Endothelial cell of umbilical vein (primary cell): ENCODE measurements around the gene FOXK1. TPM values are rescaled to one million over a fixed set of nuclear protein-coding genes. Genes with fewer than 3 reads are reported as not detected.
A peak's percentile ranks its signal among the peaks of the same experiment; 100 is the strongest.

Source experiments
- BruUV-seq: library from RNA; stranded (reverse); fragments of 400-500 nt; replicated peaks from 2 replicates; lab custom pipeline; 2021; lab: Mats Ljungman, UMichigan
- CTCF ChIA-PET: fragments of 300-600, 350-600 bp; sonication (Branson Sonifier 250); formaldehyde crosslinking; loops from one replicate; lab custom pipeline; 2021; ENCODE audit warnings: antibody characterized with exemption, inconsistent platforms; lab: Charles Lee
- POLR2A ChIA-PET: fragments of 300-600, 350-600 bp; sonication (Branson Sonifier 250); formaldehyde crosslinking; loops from one replicate; lab custom pipeline; 2021; ENCODE audit warnings: antibody characterized with exemption, inconsistent platforms; lab: Charles Lee
- DNase-seq: peaks from one replicate; pipeline ENCODE4 v3.0.0-alpha.2; 2011; ENCODE audit warnings: low read depth, low spot score
- FAIRE-seq: peaks from 2 replicates; lab custom pipeline; 2011; peaks lifted over from hg19 to GRCh38; lab: Jason Lieb, UNC
- H2AFZ ChIP-seq: 2 replicates; pipeline ENCODE4 v1.6.0; 2012; ENCODE audit warnings: low read depth, low read length, control low read depth, inconsistent platforms
- H3K27ac ChIP-seq: 2 replicates; pipeline ENCODE4 v1.5.1; 2011; ENCODE audit warnings: low read depth, mild to moderate bottlenecking, control low read depth, low read length, moderate library complexity; ENCODE audit not compliant: insufficient read depth
- H3K27me3 ChIP-seq, 2 experiments: 2 replicates each; pipeline versions ENCODE4 v1.6.0 to v1.6.1; 2011; ENCODE audit warnings: low read length in 2 of 2, mixed read lengths in 1 of 2; ENCODE audit not compliant: control insufficient read depth in 2 of 2, insufficient read depth in 2 of 2
- H3K36me3 ChIP-seq, 2 experiments: 2 replicates in 1 of 2; 3 replicates in 1 of 2; pipeline ENCODE4 v1.5.1; 2011; ENCODE audit warnings: low read length in 2 of 2, mild to moderate bottlenecking in 1 of 2, moderate library complexity in 1 of 2; ENCODE audit not compliant: control insufficient read depth in 2 of 2, insufficient read depth in 2 of 2; ENCODE audit errors: extremely low read depth in 1 of 2
- H3K4me1 ChIP-seq: 3 replicates; pipeline ENCODE4 v1.5.1; 2011; ENCODE audit warnings: mild to moderate bottlenecking, low read length; ENCODE audit not compliant: control insufficient read depth, insufficient read depth; ENCODE audit errors: extremely low read depth
- H3K4me2 ChIP-seq: 2 replicates; pipeline ENCODE4 v1.6.1; 2011; ENCODE audit warnings: low read length, control low read depth, mixed read lengths; ENCODE audit not compliant: insufficient read depth
- H3K4me3 ChIP-seq, 3 experiments: fragments of 200-600 bp in 1 of 3; sonication (generic), shearing (Covaris generic) in 1 of 3; replicated peaks in 1 of 3; 2 replicates each; pipeline ENCODE4 v1.5.1; 2011 to 2016; ENCODE audit warnings: control low read depth in 3 of 3, low read length in 3 of 3, mild to moderate bottlenecking in 2 of 3, inconsistent platforms in 1 of 3, low read depth in 1 of 3, moderate library complexity in 1 of 3; ENCODE audit not compliant: insufficient read depth in 1 of 3
- H3K79me2 ChIP-seq: 2 replicates; pipeline ENCODE4 v1.6.0; 2012; ENCODE audit warnings: low read length, inconsistent platforms; ENCODE audit not compliant: control insufficient read depth, insufficient read depth
- H3K9ac ChIP-seq: replicated peaks from 2 replicates; pipeline ENCODE3; 2011; ENCODE audit warnings: low read length, control low read depth; ENCODE audit not compliant: insufficient read depth; ENCODE audit errors: extremely low read depth
- H3K9me1 ChIP-seq: replicated peaks from 3 replicates; pipeline ENCODE4 v1.6.0; 2011; ENCODE audit warnings: mild to moderate bottlenecking, low read length; ENCODE audit not compliant: control insufficient read depth, insufficient read depth; ENCODE audit errors: extremely low read depth
- H3K9me3 ChIP-seq: replicated peaks from 2 replicates; pipeline ENCODE4 v1.5.1; 2012; ENCODE audit warnings: low read length, inconsistent platforms; ENCODE audit not compliant: control insufficient read depth, insufficient read depth
- H4K20me1 ChIP-seq: replicated peaks from 2 replicates; pipeline ENCODE3; 2011; ENCODE audit warnings: mild to moderate bottlenecking, low read length; ENCODE audit not compliant: control insufficient read depth, insufficient read depth; ENCODE audit errors: extremely low read depth
- EZH2 ChIP-seq: IDR thresholded peaks from 2 replicates; pipeline ENCODE4 v1.6.1; 2012; ENCODE audit warnings: borderline replicate concordance, low read depth, mild to moderate bottlenecking, moderate library complexity, low read length, inconsistent platforms; ENCODE audit not compliant: severe bottlenecking
- FOS ChIP-seq: IDR thresholded peaks from 2 replicates; pipeline ENCODE4 v1.6.1; 2011; ENCODE audit warnings: mild to moderate bottlenecking, low read length, moderate library complexity, borderline replicate concordance; ENCODE audit not compliant: insufficient read depth
- GATA2 ChIP-seq: IDR thresholded peaks from 2 replicates; pipeline ENCODE4 v1.7.0; 2011; ENCODE audit warnings: low read depth, mild to moderate bottlenecking, moderate library complexity, mixed read lengths, low read length; ENCODE audit not compliant: insufficient read length, insufficient read depth
- JUN ChIP-seq: IDR thresholded peaks from 2 replicates; pipeline ENCODE4 v1.6.1; 2011; ENCODE audit warnings: borderline replicate concordance, low read depth; ENCODE audit not compliant: insufficient read length, insufficient read depth
- MYC ChIP-seq: IDR thresholded peaks from one replicate; pipeline ENCODE4 v1.6.1; 2011; ENCODE audit warnings: mild to moderate bottlenecking, low read depth, low read length
- POLR2A ChIP-seq: IDR thresholded peaks from 2 replicates; pipeline ENCODE4 v1.6.1; 2012; ENCODE audit warnings: low read depth, mild to moderate bottlenecking, control low read depth, low read length
- POLR2AphosphoS5 ChIP-seq: IDR thresholded peaks from 2 replicates; pipeline ENCODE4 v1.6.1; 2012; ENCODE audit warnings: low read depth, mild to moderate bottlenecking, control low read depth, low read length, moderate library complexity; ENCODE audit not compliant: insufficient read depth
- dilution Hi-C: fragments of 300-500 bp; cut with MboI; formaldehyde crosslinking; loops from one replicate; pipeline ENCODE4 v1.15.0; 2019; ENCODE audit warnings: low sequenced_read_pairs; ENCODE audit not compliant: extremely low pct_ligation_motif_present
- intact Hi-C: fragments of 100-400 bp; cut with micrococcal nuclease; formaldehyde crosslinking; loops from one replicate; pipeline ENCODE4 v1.10.0; 2022
- polyA plus RNA-seq, 4 experiments: library from polyadenylated mRNA; depleted of rRNA in 3 of 4; stranded (reverse) in 3 of 4; unstranded in 1 of 4; fragments of >200 nt; gene quantifications; 2 replicates each; pipeline versions ENCODE4 v1.2.1 to v1.2.3, GENCODE V29; 2011 to 2012; ENCODE audit warnings: missing spikeins in 1 of 4
- total RNA-seq: library from RNA; stranded (reverse); gene quantifications from 2 replicates; pipeline ENCODE4 v1.2.3, GENCODE V29; 2021
- TF ChIP-seq, protein P1 (sequence below): IDR thresholded peaks from 2 replicates; pipeline ENCODE4 v1.6.1; 2011; ENCODE audit not compliant: insufficient read depth, insufficient read length
- TF ChIP-seq, protein P2 (sequence below), 2 donors: IDR thresholded peaks; 1 replicate in 1 of 2; 2 replicates in 1 of 2; pipeline ENCODE4 v1.5.1; 2011; ENCODE audit warnings: low read length in 2 of 2, mild to moderate bottlenecking in 2 of 2, moderate library complexity in 2 of 2, control low read depth in 1 of 2, inconsistent platforms in 1 of 2, low read depth in 1 of 2; ENCODE audit not compliant: insufficient read depth in 1 of 2; ENCODE audit errors: extremely low read depth in 1 of 2

The FOXK1 gene
- total and polyA plus RNA-seq, 2 donors (not counting 3 experiments of a cell fraction or from before 2014, with no cell fraction given): 8.0 to 52.1 TPM

- H3K9ac ChIP-seq: peak overlapping the region; percentile 85
These were observed 24.5 kb downstream of the FOXK1 start for GRCh38 chr7:4706384-4707216.

DNA sequence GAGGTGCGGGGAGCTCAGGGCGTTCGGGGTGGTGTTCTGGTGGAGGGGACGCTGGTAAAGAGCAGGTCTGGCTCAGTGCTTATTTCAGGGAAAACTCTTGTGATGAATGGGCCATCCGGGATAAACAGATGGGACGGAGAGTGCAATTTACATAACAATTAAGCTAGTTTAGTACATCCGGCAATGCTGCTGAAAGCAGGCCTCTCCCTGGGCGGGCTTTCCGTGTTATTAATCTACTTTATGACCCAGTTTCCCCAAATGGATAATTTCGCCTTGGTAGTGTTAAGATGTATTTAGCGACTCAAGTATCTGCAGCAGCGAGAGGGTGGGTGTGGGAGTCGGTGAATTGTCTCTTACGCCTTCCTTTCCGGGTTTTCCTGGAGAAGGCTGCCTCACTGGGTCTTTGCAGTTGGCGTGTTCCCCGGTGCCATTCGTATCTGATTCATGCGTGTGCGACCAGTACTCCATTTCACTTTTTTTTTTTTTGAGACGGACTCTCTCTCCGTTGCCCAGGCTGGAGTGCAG, 25.2 kb downstream of the FOXK1 start:
- POLR2A ChIA-PET: interaction anchor here (1.2 to 1.6 kb wide), 2 partner anchors 23 to 65 kb away, joined by 4 to 6 read pairs; no protein-coding TSS in a partner anchor
- H3K9me1 ChIP-seq: no peaks in the 10 kb centered on the region
- peak overlapping the region; percentile 39 for H2AFZ ChIP-seq
- peak overlapping the region; percentile 85 for H3K9ac ChIP-seq
- peak overlapping the region in 2 of 3 experiments; percentile 3 to 31 for H3K4me3 ChIP-seq
- TF ChIP-seq MYC (no peak), JUN (no peak), EZH2 (no peak), POLR2AphosphoS5 (no peak), POLR2A (no peak), GATA2 (no peak), FOS (no peak)
- TF ChIP-seq, protein P1, sequence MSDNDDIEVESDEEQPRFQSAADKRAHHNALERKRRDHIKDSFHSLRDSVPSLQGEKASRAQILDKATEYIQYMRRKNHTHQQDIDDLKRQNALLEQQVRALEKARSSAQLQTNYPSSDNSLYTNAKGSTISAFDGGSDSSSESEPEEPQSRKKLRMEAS: no peak
- TF ChIP-seq, protein P2, sequence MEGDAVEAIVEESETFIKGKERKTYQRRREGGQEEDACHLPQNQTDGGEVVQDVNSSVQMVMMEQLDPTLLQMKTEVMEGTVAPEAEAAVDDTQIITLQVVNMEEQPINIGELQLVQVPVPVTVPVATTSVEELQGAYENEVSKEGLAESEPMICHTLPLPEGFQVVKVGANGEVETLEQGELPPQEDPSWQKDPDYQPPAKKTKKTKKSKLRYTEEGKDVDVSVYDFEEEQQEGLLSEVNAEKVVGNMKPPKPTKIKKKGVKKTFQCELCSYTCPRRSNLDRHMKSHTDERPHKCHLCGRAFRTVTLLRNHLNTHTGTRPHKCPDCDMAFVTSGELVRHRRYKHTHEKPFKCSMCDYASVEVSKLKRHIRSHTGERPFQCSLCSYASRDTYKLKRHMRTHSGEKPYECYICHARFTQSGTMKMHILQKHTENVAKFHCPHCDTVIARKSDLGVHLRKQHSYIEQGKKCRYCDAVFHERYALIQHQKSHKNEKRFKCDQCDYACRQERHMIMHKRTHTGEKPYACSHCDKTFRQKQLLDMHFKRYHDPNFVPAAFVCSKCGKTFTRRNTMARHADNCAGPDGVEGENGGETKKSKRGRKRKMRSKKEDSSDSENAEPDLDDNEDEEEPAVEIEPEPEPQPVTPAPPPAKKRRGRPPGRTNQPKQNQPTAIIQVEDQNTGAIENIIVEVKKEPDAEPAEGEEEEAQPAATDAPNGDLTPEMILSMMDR (IDR thresholded peaks at IDR 0.05; ENCODE audit: extremely low read depth in 1 of 2, insufficient read depth in 1 of 2, low read depth in 1 of 2, low read length in 2 of 2): no peak
- H3K4me1 ChIP-seq: peaks cover 38% of the 10 kb centered on the region
- FAIRE-seq (no peak), DNase-seq (peak; percentile 80)
- no peaks in the 10 kb centered on the region for H4K20me1 ChIP-seq
- H3K4me2 ChIP-seq: peak overlapping the region; percentile 82
- TSS peak; percentile 58 for BruUV-seq
- dilution Hi-C loops: no loop called here
- H3K36me3 ChIP-seq: peaks cover 0 to 3% of the 10 kb centered on the region in 2 experiments
- H3K9me3 ChIP-seq: no peaks in the 10 kb centered on the region
- H3K27me3 ChIP-seq: no peaks in the 10 kb centered on the region
- H3K79me2 ChIP-seq: peaks cover 73% of the 10 kb centered on the region
- CTCF ChIA-PET: interaction anchor here (1.0 to 1.3 kb wide), 2 partner anchors 31 to 66 kb away, joined by 3 to 4 read pairs; no protein-coding TSS in a partner anchor
- intact Hi-C loops: loop anchor here (1.0 kb wide), 3 partner anchors 18 to 66 kb away; no protein-coding TSS in a partner anchor
- peak overlapping the region; percentile 98 for H3K27ac ChIP-seq

More at GRCh38 chr7:4706384-4707216, 24.5 kb downstream of the FOXK1 start:
- Histone ChIP-seq H3K79me2 (peaks cover 72% of the 10 kb centered on the region), H3K4me2 (peak overlapping the region; percentile 82), H3K4me3 (peak overlapping the region in 2 of 3 experiments; percentile 3 to 31), H3K9me1 (no peaks in the 10 kb centered on the region), H3K9me3 (no peaks in the 10 kb centered on the region), H3K27me3 (no peaks in the 10 kb centered on the region), H4K20me1 (no peaks in the 10 kb centered on the region), H2AFZ (peak overlapping the region; percentile 39), H3K27ac (peak overlapping the region; percentile 98), H3K36me3 (peaks cover 0 to 3% of the 10 kb centered on the region in 2 experiments), H3K4me1 (peaks cover 38% of the 10 kb centered on the region)
- BruUV-seq: TSS peak; percentile 84
- intact Hi-C loops (loop anchor here (1.0 kb wide), 4 partner anchors 19 to 65 kb away; no protein-coding TSS in a partner anchor), dilution Hi-C loops (no loop called here)
- FAIRE-seq: peak; percentile 96
- peak; percentile 70 for TF ChIP-seq JUN
- no peak for TF ChIP-seq POLR2A
- TF ChIP-seq, protein P1: no peak
- TF ChIP-seq POLR2AphosphoS5: peak; percentile 88
- peak; percentile 92 for TF ChIP-seq FOS
- peak; percentile 100 for TF ChIP-seq GATA2
- peak; percentile 79 for DNase-seq
- ChIA-PET POLR2A (interaction anchor here (1.2 to 1.6 kb wide), 3 partner anchors 22 to 65 kb away, joined by 4 to 6 read pairs (median 6); no protein-coding TSS in a partner anchor), CTCF (interaction anchor here (0.8 to 1.3 kb wide), 4 partner anchors 18 to 65 kb away, joined by 3 to 5 read pairs (median 4); no protein-coding TSS in a partner anchor)
